ENCODE data around the gene FTCD. TPM values are rescaled to one million over a fixed set of nuclear protein-coding genes. Genes with fewer than 3 reads are reported as not detected.
"Not testable (repeated sequence)": the region's sequence is repeated elsewhere in the genome, so short reads cannot be mapped to it uniquely, and the experiment has no call there.

FTCD gene
- polyA plus RNA-seq, 3 donors: not detected

DNA sequence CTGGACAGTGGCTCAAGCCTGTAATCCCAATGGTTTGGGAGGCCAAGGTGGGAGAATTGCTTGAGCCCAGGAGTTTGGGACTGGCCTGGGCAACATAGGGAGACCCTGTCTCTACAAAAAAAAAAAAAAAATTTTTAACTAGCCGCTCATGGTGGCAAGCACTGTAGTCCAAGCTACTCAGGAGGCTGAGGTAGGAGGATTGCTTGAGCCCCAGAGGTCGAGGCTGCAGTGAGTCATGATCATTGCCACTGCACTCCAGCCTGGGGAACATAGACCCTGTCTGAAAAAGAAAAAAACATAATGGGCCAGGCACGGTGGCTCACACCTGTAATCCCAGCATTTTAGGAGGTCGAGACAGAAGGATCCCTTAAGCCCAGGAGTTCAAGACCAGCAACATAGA is 23.6 kb upstream of the FTCD start:
- Histone ChIP-seq H3K27ac (ENCODE audit: low read depth in 1 of 2, low read length in 2 of 2) (no peak overlapping the region), H3K79me2 (ENCODE audit: insufficient read depth, low read length) (no peaks in the 10 kb centered on the region), H3K9ac (ENCODE audit: insufficient read depth, low read length, poor library complexity, severe bottlenecking) (no peak overlapping the region), H3K4me3 (replicated peaks in 1 of 3; ENCODE audit: low read depth in 2 of 3, low read length in 3 of 3) (no peak overlapping the region), H3K27me3 (ENCODE audit: control insufficient read depth in 2 of 2, insufficient read depth in 2 of 2, low read length in 2 of 2) (no peaks in the 10 kb centered on the region), H3K36me3 (replicated peaks in 1 of 2; ENCODE audit: control insufficient read depth in 1 of 2, insufficient read depth in 2 of 2, low read length in 2 of 2) (no peaks in the 10 kb centered on the region), H3K9me3 (replicated peaks in 1 of 2; ENCODE audit: control insufficient read depth in 1 of 2, insufficient read depth in 1 of 2, low read length in 2 of 2) (peaks cover 0 to 10% of the 10 kb centered on the region in 2 donors), H4K20me1 (ENCODE audit: insufficient read depth, low read length) (no peaks in the 10 kb centered on the region), H3K4me1 (ENCODE audit: control insufficient read depth in 1 of 2, insufficient read depth in 2 of 2, low read length in 2 of 2) (peaks cover 2 to 4% of the 10 kb centered on the region in 2 donors), H2AFZ (ENCODE audit: insufficient read depth, low read depth, low read length, poor library complexity, severe bottlenecking) (no peak overlapping the region), H3K4me2 (replicated peaks; ENCODE audit: extremely low read depth, low read length, poor library complexity, severe bottlenecking) (no peak overlapping the region)
- WGBS (ENCODE audit: insufficient coverage): 100% methylated on average over 3 of the region's 4 CpGs
- intact Hi-C loops (cut with micrococcal nuclease): no loop called here
- TF ChIP-seq CTCF (IDR thresholded peaks at IDR 0.05): no peak
- H3K27me3 Mint-ChIP-seq (ENCODE audit: low read depth in 3 of 3): peaks cover 2 to 7% (median 3%) of the 10 kb centered on the region in 3 donors
- no peak for DNase-seq
- H3K9me3 Mint-ChIP-seq: peaks cover 13 to 27% (median 20%) of the 10 kb centered on the region in 7 donors
- no peaks in the 10 kb centered on the region for H3K36me3 Mint-ChIP-seq
- peaks cover 5% of the 10 kb centered on the region for H3K4me1 Mint-ChIP-seq
- H3K4me3 Mint-ChIP-seq: no peak overlapping the region
- no peak overlapping the region for H3K27ac Mint-ChIP-seq

DNA sequence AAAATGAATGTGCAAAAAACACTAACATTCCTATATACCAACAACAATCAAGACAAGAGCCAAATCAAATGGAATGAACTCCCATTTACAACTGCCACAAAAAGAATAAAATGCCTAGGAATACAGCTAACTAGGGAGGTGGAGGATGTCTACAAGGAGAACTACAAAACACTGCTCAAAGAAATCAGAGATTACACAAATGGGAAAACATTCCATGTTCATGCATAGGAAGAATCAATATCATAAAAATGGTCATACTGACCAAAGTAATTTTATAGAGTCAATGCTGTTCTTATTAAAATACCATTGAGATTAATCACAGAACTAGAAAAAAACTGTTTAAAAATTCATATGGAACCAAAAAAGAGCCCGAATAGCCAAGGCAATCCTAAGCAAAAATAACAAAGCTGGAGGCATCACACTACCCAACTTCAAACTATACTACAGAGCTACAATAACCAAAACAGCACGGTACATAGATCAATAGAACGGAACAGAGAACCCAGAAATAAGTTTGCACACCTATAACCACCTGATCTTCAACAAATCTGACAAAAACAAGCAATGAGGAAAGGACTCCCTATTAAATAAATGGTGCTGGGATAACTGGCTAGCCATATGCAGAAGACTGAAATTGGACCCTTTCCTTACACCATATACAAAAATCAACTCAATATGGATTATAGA is 21.2 kb upstream of the FTCD start:
- 100% methylated on average over 1 of the region's 3 CpGs for WGBS (ENCODE audit: insufficient coverage)
- intact Hi-C loops (cut with micrococcal nuclease); H3K4me3 Mint-ChIP-seq; H3K79me2 ChIP-seq (ENCODE audit: insufficient read depth, low read length); H3K36me3 Mint-ChIP-seq; H3K9ac ChIP-seq (ENCODE audit: insufficient read depth, low read length, poor library complexity, severe bottlenecking); DNase-seq; H3K4me1 Mint-ChIP-seq; H3K4me1 ChIP-seq (ENCODE audit: control insufficient read depth in 1 of 2, insufficient read depth in 2 of 2, low read length in 2 of 2); H3K36me3 ChIP-seq (replicated peaks in 1 of 2; ENCODE audit: control insufficient read depth in 1 of 2, insufficient read depth in 2 of 2, low read length in 2 of 2); H2AFZ ChIP-seq (ENCODE audit: insufficient read depth, low read depth, low read length, poor library complexity, severe bottlenecking); H3K27me3 ChIP-seq (ENCODE audit: control insufficient read depth in 2 of 2, insufficient read depth in 2 of 2, low read length in 2 of 2); H3K4me2 ChIP-seq (replicated peaks; ENCODE audit: extremely low read depth, low read length, poor library complexity, severe bottlenecking); H3K27ac ChIP-seq (ENCODE audit: low read depth in 1 of 2, low read length in 2 of 2); H3K27me3 Mint-ChIP-seq (ENCODE audit: low read depth in 3 of 3); H3K27ac Mint-ChIP-seq; H4K20me1 ChIP-seq (ENCODE audit: insufficient read depth, low read length); H3K4me3 ChIP-seq (replicated peaks in 1 of 3; ENCODE audit: low read depth in 2 of 3, low read length in 3 of 3): not testable (repeated sequence)
- H3K9me3 Mint-ChIP-seq: peaks cover 17 to 32% (median 22%) of the 10 kb centered on the region in 7 donors
- peaks cover 0 to 15% of the 10 kb centered on the region in 2 donors for H3K9me3 ChIP-seq (replicated peaks in 1 of 2; ENCODE audit: control insufficient read depth in 1 of 2, insufficient read depth in 1 of 2, low read length in 2 of 2)

All from CD14-positive monocyte (primary cell).